ENCODE results near the gene SEC61B.

GRCh38 chr9:99190597-99191283 lies 31.3 kb upstream of the SEC61B start:
- TF ChIP-seq CTCF (IDR thresholded peaks at IDR 0.05) = no peak
- no peak for TF ChIP-seq POLR2A (IDR thresholded peaks at IDR 0.05)

All from right lobe of liver (tissue), 4 donors.